Keratinocyte (primary cell): ENCODE results near the gene CCDC87. TPM values are rescaled to one million over a fixed set of nuclear protein-coding genes. Genes with fewer than 3 reads are reported as not detected.
"Not testable (repeated sequence)": the region's sequence is repeated elsewhere in the genome, so short reads cannot be mapped to it uniquely, and the experiment has no call there.

Source experiments
- DNase-seq: peaks from one replicate; pipeline ENCODE4 v3.0.0-alpha.2; 2011; ENCODE audit warnings: low read depth, missing footprints, low spot score
- FAIRE-seq: peaks from 2 replicates; lab custom pipeline; 2011; peaks lifted over from hg19 to GRCh38; lab: Jason Lieb, UNC
- H2AFZ ChIP-seq: 2 replicates; pipeline ENCODE4 v1.6.0; 2012; ENCODE audit warnings: low read length, control low read depth, inconsistent platforms; ENCODE audit not compliant: control insufficient read depth
- H3K27ac ChIP-seq: 2 replicates; pipeline ENCODE4 v1.5.1; 2011; ENCODE audit warnings: low read length; ENCODE audit not compliant: control insufficient read depth, insufficient read depth
- H3K27me3 ChIP-seq: 3 replicates; pipeline ENCODE4 v1.6.0; 2011; ENCODE audit warnings: low read length; ENCODE audit not compliant: control insufficient read depth, insufficient read depth; ENCODE audit errors: extremely low read depth
- H3K36me3 ChIP-seq, 2 experiments: 2 replicates in 1 of 2; 3 replicates in 1 of 2; pipeline ENCODE4 v1.5.1; 2011; ENCODE audit warnings: low read length in 2 of 2, mild to moderate bottlenecking in 1 of 2; ENCODE audit not compliant: control insufficient read depth in 2 of 2, insufficient read depth in 2 of 2; ENCODE audit errors: extremely low read depth in 1 of 2
- H3K4me1 ChIP-seq: 3 replicates; pipeline ENCODE4 v1.5.1; 2011; ENCODE audit warnings: low read length; ENCODE audit not compliant: control insufficient read depth, insufficient read depth; ENCODE audit errors: extremely low read depth
- H3K4me2 ChIP-seq: 3 replicates; pipeline ENCODE4 v1.6.0; 2011; ENCODE audit warnings: low read depth, low read length; ENCODE audit not compliant: control insufficient read depth, insufficient read depth; ENCODE audit errors: extremely low read depth
- H3K4me3 ChIP-seq, 3 experiments: fragments of 200-600 bp in 1 of 3; sonication (generic) in 1 of 3; 2 replicates in 2 of 3; 3 replicates in 1 of 3; pipeline ENCODE4 v1.5.1; 2011 to 2016; ENCODE audit warnings: low read length in 3 of 3, mild to moderate bottlenecking in 3 of 3, control low read depth in 2 of 3, inconsistent platforms in 1 of 3, low read depth in 1 of 3, mixed read lengths in 1 of 3, mixed run types in 1 of 3, moderate library complexity in 1 of 3; ENCODE audit not compliant: control insufficient read depth in 2 of 3, insufficient read depth in 2 of 3; ENCODE audit errors: extremely low read depth in 1 of 3
- H3K79me2 ChIP-seq: 2 replicates; pipeline ENCODE4 v1.6.0; 2012; ENCODE audit warnings: low read length; ENCODE audit not compliant: control insufficient read depth, insufficient read depth
- H3K9ac ChIP-seq: 3 replicates; pipeline ENCODE4 v1.6.0; 2011; ENCODE audit warnings: low read length; ENCODE audit not compliant: control insufficient read depth, insufficient read depth; ENCODE audit errors: extremely low read depth
- H3K9me1 ChIP-seq: 3 replicates; pipeline ENCODE4 v1.6.0; 2011; ENCODE audit warnings: low read length; ENCODE audit not compliant: control insufficient read depth, insufficient read depth; ENCODE audit errors: extremely low read depth
- H3K9me3 ChIP-seq: 2 replicates; pipeline ENCODE4 v1.5.1; 2012; ENCODE audit warnings: low read depth, low read length; ENCODE audit not compliant: control insufficient read depth
- H4K20me1 ChIP-seq: 3 replicates; pipeline ENCODE4 v1.6.0; 2011; ENCODE audit warnings: low read length; ENCODE audit not compliant: control insufficient read depth, insufficient read depth; ENCODE audit errors: extremely low read depth
- EZH2 ChIP-seq: IDR thresholded peaks from one replicate; pipeline ENCODE4 v1.6.1; 2012; ENCODE audit warnings: inconsistent platforms, mild to moderate bottlenecking, low read length, moderate library complexity
- dilution Hi-C: fragments of 300-500 bp; cut with MboI; formaldehyde crosslinking; loops from one replicate; pipeline ENCODE4 v1.7.0; 2020; ENCODE audit warnings: low sequenced_read_pairs; ENCODE audit not compliant: extremely low pct_ligation_motif_present
- polyA plus RNA-seq, 5 experiments: library from polyadenylated mRNA; depleted of rRNA in 3 of 5; stranded (reverse) in 3 of 5; stranded (forward) in 1 of 5; unstranded in 1 of 5; fragments of >200 nt; gene quantifications; 1 replicate in 1 of 5; 2 replicates in 3 of 5; 3 replicates in 1 of 5; pipeline versions ENCODE4 v1.2.1 to v1.2.3, GENCODE V29; 2011 to 2012; ENCODE audit warnings: missing spikeins in 2 of 5, low read depth in 1 of 5, low replicate concordance in 1 of 5
- small RNA-seq, 3 experiments: library from RNA; depleted of rRNA; stranded (forward); fragments of <200 nt; gene quantifications; one replicate each; pipeline ENCODE3, GENCODE V24; 2012; ENCODE audit warnings: low read depth in 3 of 3, low replicate concordance in 1 of 3; ENCODE audit not compliant: insufficient read length in 3 of 3
- TF ChIP-seq, protein P1 (sequence below), 3 experiments: IDR thresholded peaks in 1 of 3; conservative IDR thresholded peaks in 1 of 3; optimal IDR thresholded peaks in 1 of 3; 2 replicates in 2 of 3; 3 replicates in 1 of 3; pipeline versions ENCODE3 to v1.5.1; 2011; ENCODE audit warnings: low read length in 3 of 3, mild to moderate bottlenecking in 3 of 3, moderate library complexity in 2 of 3, control low read depth in 1 of 3, inconsistent platforms in 1 of 3; ENCODE audit not compliant: insufficient read depth in 2 of 3; ENCODE audit errors: extremely low read depth in 1 of 3

The CCDC87 gene
- polyA plus RNA-seq, 1 donor (not counting 4 experiments of a cell fraction or from before 2014, with no cell fraction given): 0.07 TPM

- no peak for DNase-seq
- Histone ChIP-seq H3K4me2 (no peak overlapping the region), H3K4me1 (peaks cover 6% of the 10 kb centered on the region), H3K9ac (no peak overlapping the region), H3K9me3 (no peaks in the 10 kb centered on the region), H3K9me1 (no peaks in the 10 kb centered on the region), H4K20me1 (no peaks in the 10 kb centered on the region), H3K36me3 (peaks cover 0 to 10% of the 10 kb centered on the region in 2 experiments), H3K79me2 (no peaks in the 10 kb centered on the region), H2AFZ (no peak overlapping the region), H3K4me3 (no peak overlapping the region), H3K27ac (no peak overlapping the region), H3K27me3 (no peaks in the 10 kb centered on the region)
- FAIRE-seq: no peak
- dilution Hi-C loops: no loop called here
- TF ChIP-seq EZH2: no peak
- TF ChIP-seq, protein P1, sequence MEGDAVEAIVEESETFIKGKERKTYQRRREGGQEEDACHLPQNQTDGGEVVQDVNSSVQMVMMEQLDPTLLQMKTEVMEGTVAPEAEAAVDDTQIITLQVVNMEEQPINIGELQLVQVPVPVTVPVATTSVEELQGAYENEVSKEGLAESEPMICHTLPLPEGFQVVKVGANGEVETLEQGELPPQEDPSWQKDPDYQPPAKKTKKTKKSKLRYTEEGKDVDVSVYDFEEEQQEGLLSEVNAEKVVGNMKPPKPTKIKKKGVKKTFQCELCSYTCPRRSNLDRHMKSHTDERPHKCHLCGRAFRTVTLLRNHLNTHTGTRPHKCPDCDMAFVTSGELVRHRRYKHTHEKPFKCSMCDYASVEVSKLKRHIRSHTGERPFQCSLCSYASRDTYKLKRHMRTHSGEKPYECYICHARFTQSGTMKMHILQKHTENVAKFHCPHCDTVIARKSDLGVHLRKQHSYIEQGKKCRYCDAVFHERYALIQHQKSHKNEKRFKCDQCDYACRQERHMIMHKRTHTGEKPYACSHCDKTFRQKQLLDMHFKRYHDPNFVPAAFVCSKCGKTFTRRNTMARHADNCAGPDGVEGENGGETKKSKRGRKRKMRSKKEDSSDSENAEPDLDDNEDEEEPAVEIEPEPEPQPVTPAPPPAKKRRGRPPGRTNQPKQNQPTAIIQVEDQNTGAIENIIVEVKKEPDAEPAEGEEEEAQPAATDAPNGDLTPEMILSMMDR (optimal IDR thresholded peaks at IDR 0.05 in 1 of 3, IDR thresholded peaks at IDR 0.05 in 1 of 3, conservative IDR thresholded peaks at IDR 0.05 in 1 of 3; ENCODE audit: extremely low read depth in 1 of 3, insufficient read depth in 2 of 3, low read length in 3 of 3): no peak
Observed at GRCh38 chr11:66541892-66542291, 51.0 kb downstream of the CCDC87 start.

DNA sequence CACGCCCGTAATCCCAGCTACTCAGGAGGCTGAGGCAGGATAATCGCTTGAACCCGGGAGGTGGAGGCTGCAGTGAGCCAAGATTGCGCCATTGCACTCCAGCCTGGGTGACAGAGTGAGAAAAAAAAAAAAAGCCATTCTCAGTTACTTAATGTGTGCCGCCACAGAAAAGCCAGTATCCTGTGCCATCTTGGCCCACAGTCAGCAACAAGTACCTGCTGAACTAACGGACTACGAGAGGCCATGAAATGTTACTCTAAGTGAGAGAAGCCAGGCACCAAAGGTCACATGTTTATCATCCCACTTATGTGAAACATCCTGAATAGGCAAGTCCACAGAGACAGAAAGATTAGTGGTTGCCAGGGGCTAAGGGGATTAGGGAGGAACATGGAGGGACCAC is 52.3 kb downstream of the CCDC87 start:
- DNase-seq, H4K20me1 ChIP-seq, H3K27ac ChIP-seq, H3K9me3 ChIP-seq, H3K4me3 ChIP-seq, dilution Hi-C loops, H3K4me1 ChIP-seq, H3K9me1 ChIP-seq, H3K4me2 ChIP-seq, H3K27me3 ChIP-seq, FAIRE-seq, H3K79me2 ChIP-seq, H2AFZ ChIP-seq, H3K9ac ChIP-seq: not testable (repeated sequence)
- peaks cover 0 to 10% of the 10 kb centered on the region in 2 experiments for H3K36me3 ChIP-seq

Small RNA genes lying within 50 kb of the gene (small RNA-seq; reads per million reads assigned to genes)
- 0 to 0.25 (median 0) reads per million in 3 experiments for gene RNU4-39P

Other genes with a start within 250 kb of the CCDC87 start
- gene BRMS1, start 248.0 kb downstream of the CCDC87 start, polyA plus RNA-seq: 61.4 to 65.8 TPM (median 64.8 TPM) in 3 replicates
- 5.2 to 6.0 TPM (median 5.7 TPM) in 3 replicates for gene B4GAT1, start 245.4 kb downstream of the CCDC87 start, polyA plus RNA-seq
- gene SLC29A2, start 221.3 kb downstream of the CCDC87 start, polyA plus RNA-seq: 1.3 to 2.7 TPM (median 1.7 TPM) in 3 replicates
- gene NPAS4, start 172.0 kb downstream of the CCDC87 start, polyA plus RNA-seq: 0.03 TPM in 1 of 3 replicates, not detected in the others
- 31.1 to 51.7 TPM (median 43.9 TPM) in 3 replicates for gene MRPL11, start 154.2 kb downstream of the CCDC87 start, polyA plus RNA-seq
- 2.1 to 3.2 TPM (median 2.8 TPM) in 3 replicates for gene PELI3, start 126.2 kb downstream of the CCDC87 start, polyA plus RNA-seq
- 57.9 to 75.1 TPM (median 64.5 TPM) in 3 replicates for gene DPP3, start 112.6 kb downstream of the CCDC87 start, polyA plus RNA-seq
- 11.7 to 14.6 TPM (median 14.6 TPM) in 3 replicates for gene BBS1, start 82.4 kb downstream of the CCDC87 start, polyA plus RNA-seq
- 4.8 to 8.2 TPM (median 5.9 TPM) in 3 replicates for gene ZDHHC24, start 47.0 kb downstream of the CCDC87 start, polyA plus RNA-seq
- gene ACTN3, start 46.2 kb downstream of the CCDC87 start, polyA plus RNA-seq: not detected in 3 replicates
- gene CTSF, start 24.5 kb downstream of the CCDC87 start, polyA plus RNA-seq: 3.2 to 5.8 TPM (median 3.3 TPM) in 3 replicates
- gene CCS, start 122 bp upstream of the CCDC87 start, polyA plus RNA-seq: 17.6 to 22.7 TPM (median 21.3 TPM) in 3 replicates
- gene RBM14, start 23.6 kb upstream of the CCDC87 start, polyA plus RNA-seq: 10.5 to 23.8 TPM (median 16.6 TPM) in 3 replicates
- gene RBM4, start 45.6 kb upstream of the CCDC87 start, polyA plus RNA-seq: 153 to 190 TPM (median 171 TPM) in 3 replicates
- 17.2 to 20.9 TPM (median 17.9 TPM) in 3 replicates for gene RBM4B, start 84.8 kb upstream of the CCDC87 start, polyA plus RNA-seq
- 7.8 to 14.7 TPM (median 11.1 TPM) in 3 replicates for gene SPTBN2, start 136.2 kb upstream of the CCDC87 start, polyA plus RNA-seq